HG02981 (cell line): ENCODE data around the gene BCAS3.

Experiments used
- ATAC-seq: cut with Tn5 transposase; IDR thresholded peaks from one replicate; pipeline ENCODE4 v1.9.1; 2021; ENCODE audit warnings: mild to moderate bottlenecking, moderate library complexity; ENCODE audit not compliant: unreplicated experiment

BCAS3 gene

DNA sequence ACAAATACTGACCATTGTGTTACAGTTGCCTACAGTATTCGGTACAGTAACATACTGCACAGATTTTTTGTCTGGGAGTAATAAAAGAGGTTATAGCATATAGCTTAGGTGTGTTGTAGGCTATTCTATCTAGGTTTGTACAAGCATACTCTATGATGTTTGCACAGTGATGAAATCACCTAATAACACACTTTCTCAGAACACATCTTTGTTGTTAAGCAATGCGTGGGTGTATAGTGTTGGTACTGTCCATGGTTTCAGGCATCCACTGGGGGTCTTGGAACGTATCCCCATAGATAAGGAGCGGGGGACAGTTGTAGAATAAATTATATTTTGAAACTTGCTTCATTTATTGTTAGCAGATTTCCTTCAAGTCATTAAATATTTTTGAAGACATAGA is 428.7 kb downstream of the BCAS3 start:
- no peak for ATAC-seq

DNA sequence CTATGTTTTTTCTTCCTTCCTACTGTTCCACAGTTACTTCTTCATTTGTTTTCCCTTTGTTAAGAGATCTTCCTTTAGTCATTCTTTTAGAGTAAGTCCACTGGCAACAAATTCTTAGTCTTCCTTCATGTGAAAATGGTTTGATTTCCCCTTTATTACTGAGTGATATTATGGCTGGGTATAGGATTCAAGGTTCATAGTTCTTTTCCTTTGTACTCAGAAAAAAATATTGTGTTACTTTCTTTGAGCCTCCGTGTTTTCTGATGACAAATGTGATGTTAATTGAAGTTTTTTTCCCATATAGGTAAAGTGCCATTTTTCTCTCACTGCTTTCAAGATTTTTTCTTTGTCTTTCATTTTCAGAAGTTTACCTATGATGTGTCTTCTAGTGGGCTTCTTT is 438.9 kb downstream of the BCAS3 start:
- ATAC-seq = no peak

GRCh38 chr17:61117983-61118382 is 440.3 kb downstream of the BCAS3 start:
- no peak for ATAC-seq

DNA sequence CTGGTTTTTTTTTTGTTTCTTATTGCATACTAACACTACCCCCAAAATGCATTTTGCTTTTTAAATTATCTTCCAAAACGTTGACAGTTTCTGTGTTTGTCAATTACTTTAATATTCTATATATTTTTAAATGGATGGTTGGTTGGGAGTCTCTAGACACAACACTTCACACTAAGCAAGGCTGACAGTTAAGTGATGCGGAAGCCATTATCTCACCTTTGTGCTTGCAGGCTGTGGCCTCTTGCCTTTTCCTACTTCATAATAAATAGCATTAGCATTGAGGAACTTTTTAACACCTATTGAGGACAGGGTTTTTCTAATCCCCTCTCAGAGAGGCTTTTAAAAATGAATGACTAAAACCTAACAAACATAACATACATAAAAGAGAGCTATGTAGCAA is 441.2 kb downstream of the BCAS3 start:
- ATAC-seq = no peak

- ATAC-seq = no peak
Measured at GRCh38 chr17:61122326-61122913, 444.8 kb downstream of the BCAS3 start.

- ATAC-seq = no peak
Measured at GRCh38 chr17:61124562-61124961, 446.9 kb downstream of the BCAS3 start.

DNA sequence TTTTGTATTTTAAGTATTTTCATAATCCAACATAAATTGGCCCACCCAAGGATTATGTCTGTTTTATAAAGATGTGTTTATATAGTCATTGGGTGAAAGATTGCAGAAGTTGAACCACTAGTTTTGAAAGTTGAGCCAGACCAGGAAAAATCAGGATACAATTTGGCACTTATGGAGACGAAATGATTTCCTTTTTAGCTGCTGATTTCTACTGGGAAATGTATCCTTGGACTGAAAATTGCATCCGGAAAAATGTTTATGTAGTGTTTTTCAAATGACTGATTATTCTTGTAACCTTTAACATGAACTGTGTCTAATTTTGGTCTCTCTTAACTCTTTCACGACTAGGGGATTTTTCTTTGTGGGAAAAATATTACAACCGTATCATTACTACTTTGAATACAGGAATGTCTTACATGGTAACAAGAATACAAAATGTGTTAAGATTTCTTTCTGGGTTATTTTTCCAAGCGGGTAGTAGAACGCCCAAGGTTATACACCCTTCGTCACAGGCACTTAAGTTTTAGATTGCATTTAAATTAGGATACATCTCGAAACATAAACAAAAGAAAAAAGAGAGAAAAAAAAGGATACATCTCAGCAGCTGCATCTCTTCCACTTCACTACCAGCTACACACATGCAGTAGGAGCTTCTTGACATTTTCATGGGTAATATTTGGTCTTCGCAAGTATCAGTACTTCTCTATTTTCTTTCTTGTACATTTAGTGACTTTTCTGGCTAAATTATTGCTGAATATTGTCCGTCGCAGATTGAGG is 449.0 kb downstream of the BCAS3 start:
- ATAC-seq = no peak

GRCh38 chr17:61127960-61128359 is 450.3 kb downstream of the BCAS3 start:
- ATAC-seq = no peak

DNA sequence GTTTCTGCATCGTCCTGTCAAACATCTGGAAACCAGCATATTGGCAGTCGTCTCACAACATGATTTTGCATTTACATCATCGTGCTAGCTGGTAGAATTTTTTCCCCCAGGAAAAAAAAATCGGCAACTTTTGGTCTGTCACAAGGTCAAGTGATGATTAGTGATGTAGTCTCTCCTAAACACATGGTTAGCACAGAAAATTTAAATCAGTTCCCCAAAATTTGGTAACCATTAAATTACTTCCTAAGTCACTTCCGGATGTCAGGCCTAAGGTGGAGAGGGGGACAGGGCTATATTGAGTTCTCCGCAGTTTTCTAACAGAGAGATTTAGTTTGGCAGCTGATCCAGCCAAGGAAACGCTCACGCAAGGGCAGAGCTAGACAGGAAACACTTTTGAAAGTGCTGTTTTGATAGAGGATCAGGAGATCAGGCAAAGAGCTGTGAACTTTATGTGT is 451.0 kb downstream of the BCAS3 start:
- no peak for ATAC-seq

GRCh38 chr17:61129267-61130254 is 451.9 kb downstream of the BCAS3 start:
- no peak for ATAC-seq

DNA sequence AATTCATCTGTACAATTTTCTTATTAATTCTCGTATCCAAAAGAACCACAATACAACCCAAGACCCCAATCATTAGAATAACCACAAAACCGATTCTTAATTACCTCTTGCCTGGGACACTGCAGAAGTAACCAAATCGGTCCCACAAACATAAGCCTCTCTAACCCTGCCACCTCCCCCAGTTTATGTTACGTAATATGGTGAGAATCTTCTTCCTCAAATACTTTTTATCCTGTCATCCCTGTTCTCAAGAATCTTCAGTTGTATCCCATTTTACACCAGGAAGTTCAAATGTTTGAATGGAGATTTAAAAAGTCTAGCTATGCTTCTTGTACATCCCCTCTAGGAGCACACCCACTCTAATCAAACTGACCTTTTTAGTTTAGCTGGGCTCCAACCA is 452.7 kb downstream of the BCAS3 start:
- no peak for ATAC-seq

GRCh38 chr17:61131585-61131984 is 453.9 kb downstream of the BCAS3 start:
- ATAC-seq = no peak

GRCh38 chr17:61132524-61132923 is 454.9 kb downstream of the BCAS3 start:
- no peak for ATAC-seq

DNA sequence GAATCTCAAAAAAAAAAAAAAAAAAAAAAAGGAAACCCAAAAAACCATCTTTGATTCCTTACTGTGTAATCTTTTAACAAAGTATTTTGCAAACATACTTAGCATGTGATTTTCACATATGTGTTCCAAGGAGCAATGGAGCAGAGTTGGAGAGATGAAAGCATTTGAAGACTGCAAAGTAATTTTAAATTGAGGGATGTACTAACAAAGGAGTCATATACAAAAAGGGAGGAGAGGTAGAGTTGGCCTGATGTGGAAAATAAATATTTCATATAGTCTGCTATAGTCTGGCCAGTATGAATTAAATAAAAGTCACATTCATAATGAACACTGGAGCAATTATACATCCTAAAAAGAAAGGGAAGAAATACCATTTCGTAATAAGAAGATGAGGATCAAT is 456.2 kb downstream of the BCAS3 start:
- no peak for ATAC-seq

DNA sequence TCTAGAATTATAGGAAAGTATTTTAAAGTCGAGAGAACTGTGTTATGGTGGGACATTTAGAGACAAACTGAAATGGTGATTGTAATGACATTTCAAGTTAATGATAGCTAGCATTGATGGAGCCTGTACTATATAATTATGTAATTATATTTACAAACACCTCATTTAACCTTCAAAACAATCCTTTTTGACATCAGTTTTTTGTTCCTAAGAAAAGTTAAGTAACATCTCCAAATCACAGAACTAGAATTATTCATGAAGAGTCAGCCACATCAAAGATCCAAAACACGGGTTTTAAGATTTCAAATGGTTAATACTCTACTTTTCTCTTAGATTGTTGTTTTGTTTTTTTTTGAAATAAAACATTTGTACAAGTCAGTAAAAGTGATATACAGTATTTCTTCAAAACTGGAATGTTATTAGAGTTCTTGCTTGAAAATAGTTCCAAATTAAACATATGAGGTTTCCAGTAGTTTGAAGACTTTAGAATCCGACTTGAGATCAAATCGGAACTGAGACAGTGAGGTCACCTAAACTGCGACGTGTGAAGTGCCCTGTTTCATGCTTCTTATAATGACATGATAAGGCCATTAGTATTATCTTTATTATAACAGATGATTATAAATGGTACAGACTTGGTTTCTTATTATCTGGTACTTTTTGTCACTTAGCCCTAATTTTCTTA is 457.0 kb downstream of the BCAS3 start:
- no peak for ATAC-seq

DNA sequence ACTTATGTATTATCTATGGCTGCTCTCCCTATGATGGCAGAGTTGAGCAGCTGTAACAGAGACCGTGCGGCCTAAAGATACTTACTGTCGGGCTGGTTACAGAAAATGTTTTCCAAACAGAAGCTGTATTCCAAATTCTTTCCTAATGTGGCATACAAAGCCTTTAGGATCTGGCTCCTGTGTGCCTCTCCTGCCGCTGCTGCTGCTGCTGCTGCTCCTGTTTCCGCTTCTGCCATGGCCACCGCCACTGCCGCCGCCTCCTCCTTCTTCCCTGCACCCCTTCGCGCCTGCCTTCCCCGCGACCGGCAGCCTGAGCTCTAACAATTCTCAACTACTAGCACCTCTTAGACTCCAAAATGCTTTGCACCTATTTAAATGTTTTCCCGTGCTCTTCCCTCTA is 458.1 kb downstream of the BCAS3 start:
- no peak for ATAC-seq

GRCh38 chr17:61136296-61136695 is 458.6 kb downstream of the BCAS3 start:
- no peak for ATAC-seq

DNA sequence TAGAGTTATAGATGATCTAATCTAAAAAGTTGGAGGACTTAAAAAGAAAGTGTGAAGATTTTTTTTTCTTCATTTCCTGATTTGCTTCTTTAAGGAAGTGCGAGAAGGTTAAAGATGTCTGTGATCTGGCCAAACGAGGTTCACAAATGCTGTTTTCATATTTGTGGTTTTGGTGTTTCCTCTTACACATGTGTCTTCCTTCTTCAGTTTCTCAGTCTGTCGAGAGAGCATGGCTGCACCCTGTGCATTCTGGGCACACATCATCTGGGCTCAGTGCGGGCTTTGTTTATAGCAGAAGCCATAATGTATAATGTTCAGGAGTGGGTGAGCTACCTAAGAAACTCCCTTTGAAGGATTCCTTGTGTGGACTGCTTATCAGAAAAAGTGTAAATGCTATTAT is 461.6 kb downstream of the BCAS3 start:
- ATAC-seq = peak; percentile 98

DNA sequence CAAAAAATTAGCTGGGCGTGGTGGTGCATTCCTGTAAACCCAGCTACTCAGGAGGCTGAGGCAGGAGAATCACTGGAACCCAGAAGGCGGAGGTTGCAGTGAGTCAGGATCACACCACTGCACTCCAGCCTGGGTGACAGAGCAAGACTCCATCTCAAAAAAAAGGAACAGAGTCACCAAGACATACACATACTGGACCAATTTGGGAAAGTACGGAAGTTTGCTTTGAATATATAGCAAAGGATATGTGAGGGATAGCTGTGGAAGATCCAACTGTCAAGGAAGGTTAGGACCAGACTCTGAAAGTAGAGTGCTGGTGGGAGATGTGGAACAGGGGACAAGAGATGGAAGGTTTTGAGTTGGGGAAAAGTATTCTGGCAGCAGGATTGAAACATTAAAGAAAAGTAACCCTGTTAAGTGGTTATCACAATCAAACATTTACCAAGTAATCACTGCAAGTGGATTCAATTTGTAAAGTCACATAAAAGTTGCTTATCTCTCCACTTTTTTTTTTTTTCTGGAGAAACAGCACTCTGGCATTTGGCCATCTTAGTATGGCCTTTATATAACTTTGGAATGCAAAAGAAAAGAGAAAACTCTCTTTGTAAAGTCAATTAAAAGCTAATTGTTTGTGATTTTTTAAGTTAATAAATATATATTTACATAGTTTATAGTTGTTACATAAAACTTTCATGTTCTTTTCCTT is 462.6 kb downstream of the BCAS3 start:
- ATAC-seq = no peak

DNA sequence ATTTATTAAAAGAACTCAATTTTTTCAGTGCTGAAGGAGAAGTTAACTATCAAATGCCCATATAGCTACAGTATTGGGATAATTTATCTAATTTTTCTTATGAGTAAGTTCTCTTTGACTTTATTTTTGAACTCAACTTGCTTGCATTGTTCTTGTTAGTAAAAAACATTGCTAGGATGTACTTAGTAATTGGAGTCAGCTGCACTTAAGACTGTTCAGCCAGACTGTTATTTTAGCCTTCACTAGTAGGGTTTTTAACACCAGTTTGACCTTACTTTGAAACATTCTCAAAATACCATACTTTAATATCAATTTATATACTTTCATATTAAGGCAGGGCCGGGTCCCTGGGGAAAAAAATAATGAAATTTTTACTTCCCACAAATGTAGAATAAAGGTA is 465.4 kb downstream of the BCAS3 start:
- no peak for ATAC-seq
